Activated T-cell treated with anti-CD3 and anti-CD28 coated beads, Interleukin-2, amount 50 U/mL, for 48 hours (primary cell): ENCODE results near the gene SNAP23.

ENCODE experiments used
- DNase-seq, 2 experiments: peaks; one replicate each; pipeline ENCODE4 v3.0.0-alpha.2; 2020

Gene SNAP23

DNA sequence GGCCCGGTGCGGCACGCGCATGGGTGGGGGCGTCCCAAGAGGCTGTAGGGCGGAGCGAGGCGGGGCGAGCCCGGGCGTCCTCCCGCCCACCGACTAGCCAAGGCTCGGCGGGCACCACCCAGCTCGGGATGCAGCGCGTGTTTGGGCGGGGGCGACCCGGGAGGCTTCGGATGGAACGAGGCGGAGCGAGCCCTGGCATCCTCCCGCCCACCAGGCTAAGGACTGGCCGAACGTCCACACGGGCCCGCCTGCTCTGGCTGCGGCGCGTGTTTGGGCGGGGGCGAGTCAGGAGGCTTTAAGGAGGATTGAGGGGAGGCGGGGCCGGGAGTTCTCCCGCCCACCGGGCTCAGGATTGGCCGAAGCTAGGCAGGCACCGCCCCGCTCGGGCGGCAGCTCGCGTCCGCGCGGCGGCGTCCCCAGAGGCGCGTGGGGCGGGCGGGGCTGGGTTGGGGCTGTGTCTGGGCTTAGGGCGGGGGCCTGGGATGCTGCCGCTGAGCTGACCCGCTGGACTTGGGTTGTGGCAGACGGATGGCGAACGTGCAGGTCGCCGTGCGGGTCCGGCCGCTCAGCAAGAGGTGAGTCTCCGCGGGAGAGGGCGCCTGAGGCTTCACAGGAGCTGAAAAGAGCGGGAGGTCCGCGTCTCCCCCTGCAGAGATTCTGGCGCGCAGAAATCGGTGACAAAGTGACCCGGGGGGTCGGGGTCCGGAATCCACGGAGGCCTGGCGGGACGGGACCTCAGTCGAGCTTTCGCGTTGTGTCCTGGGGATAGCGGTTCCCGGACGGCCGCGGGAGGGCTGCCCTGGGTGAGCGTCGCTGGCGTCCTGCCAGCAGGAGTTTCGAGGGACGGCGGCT lies 80.0 kb downstream of the SNAP23 start, which contains the start of gene STARD9:
Gene STARD9 (plus strand): TSS at position 419 of the 852 bp plus-strand sequence. CDS start 110 bp downstream, at position 529.
- peak; percentile 98 for DNase-seq

DNA sequence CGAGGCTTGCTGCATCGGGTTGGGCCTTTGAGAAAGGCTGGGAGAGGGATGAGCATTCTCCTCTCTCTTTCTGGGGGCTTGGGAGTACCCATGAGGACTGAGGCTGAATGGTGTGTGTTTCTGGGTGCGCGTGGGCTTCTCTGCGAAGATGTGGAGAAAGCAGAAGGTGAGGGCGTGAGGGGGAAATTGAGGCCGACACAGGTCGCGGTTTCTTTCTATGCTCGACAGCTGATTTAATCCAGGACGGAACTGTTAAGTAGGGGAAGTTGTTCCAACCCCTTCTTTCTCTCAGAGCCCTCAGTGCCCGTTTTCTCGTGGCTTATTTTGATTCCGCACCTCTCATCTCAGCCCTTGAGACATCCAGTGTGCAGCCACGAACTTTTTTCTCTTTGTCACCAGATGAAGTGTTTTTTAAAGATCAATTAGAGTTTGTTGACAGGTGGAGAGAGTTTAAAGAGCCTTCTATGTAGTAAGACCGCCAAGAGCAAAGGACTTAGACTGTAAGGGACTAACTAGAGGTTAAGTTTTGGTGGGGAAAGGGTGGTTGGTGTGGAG lies 80.7 kb downstream of the SNAP23 start:
- DNase-seq = no peak

DNA sequence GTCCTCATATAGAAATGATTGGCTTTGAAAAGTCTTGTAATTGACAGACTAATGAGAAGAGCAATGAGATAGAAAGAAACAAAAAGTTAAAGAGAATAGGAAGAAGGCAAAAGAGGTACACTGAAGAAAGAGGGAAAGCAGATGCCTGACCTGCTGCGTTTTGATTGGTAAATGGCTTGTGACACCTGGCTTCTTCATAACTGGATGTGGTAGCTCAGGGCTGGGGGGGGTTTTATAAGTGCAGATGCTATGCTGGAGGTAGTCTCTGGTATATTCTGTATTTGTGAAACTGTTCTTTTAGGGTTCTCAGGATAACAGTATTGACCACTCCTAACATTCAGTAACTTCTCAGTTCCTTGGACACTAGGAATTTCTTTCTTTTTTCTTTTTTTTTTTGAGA lies 81.3 kb downstream of the SNAP23 start:
- no peak for DNase-seq

- DNase-seq = no peak
These were observed 82.1 kb downstream of the SNAP23 start for GRCh38 chr15:42577514-42578031.

DNA sequence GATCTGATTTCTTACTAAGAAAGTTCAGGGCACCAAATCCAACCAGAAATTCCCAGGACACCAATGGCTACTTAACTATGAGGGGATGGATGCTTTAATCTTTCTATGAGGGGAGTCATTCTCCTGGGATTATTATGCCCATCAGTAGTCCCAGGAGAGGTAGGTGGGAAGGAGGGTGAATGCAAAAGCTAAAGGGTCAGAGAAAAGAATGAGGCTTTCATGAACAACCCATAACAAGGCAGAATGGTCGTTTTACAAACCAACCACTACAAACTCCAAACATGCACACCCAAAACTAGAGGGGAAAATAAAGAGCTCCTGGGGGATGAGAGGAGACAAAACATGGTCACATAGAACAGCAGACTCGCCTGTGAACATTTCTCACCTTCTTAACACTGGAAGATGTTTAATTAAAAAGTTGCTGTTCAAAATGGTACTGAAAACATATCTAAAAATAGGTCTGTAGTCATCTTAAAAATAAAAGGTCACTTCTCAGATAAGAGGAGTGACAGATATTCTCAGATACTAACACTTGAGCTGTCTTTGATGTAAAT lies 83.6 kb downstream of the SNAP23 start:
- no peak for DNase-seq

DNA sequence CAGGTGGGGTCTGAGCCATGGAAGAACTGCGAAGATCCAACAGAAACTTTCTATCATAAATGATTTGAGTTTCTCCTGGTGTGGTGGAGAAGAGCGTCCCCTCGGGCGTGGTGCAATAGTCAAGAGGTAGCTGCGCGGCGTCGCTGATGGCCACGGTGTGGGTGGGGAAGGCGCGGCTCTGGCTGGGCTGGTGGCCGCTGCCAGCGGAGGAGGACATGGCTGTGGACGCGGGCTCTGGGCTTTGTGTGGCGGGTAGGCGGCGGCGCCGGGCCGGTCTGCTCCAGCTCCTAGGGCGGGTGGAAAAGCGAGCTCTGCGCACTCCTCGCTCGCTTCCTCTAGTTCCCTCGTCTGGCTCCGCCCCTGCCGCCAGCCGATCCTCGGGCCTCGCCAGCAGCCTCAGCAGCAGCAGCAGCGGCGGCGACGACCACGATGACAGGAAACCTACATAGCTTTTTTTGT lies 85.9 kb downstream of the SNAP23 start:
- DNase-seq = peak; percentile 81 to 86
